Neural progenitor cell (in vitro differentiated cells): ENCODE data around the gene ADCY2.

Source experiments
- CTCF ChIP-seq: fragments of 200-600 bp; sonication (generic); IDR thresholded peaks from 2 replicates; pipeline ENCODE4 v1.5.1; 2017; ENCODE audit warnings: antibody characterized with exemption, mild to moderate bottlenecking
- EZH2 ChIP-seq: fragments of 200-600 bp; sonication (generic); IDR thresholded peaks from 2 replicates; pipeline ENCODE4 v1.6.1; 2017; ENCODE audit warnings: antibody characterized with exemption, mild to moderate bottlenecking, moderate library complexity

- TF ChIP-seq EZH2 = no peak
- no peak for TF ChIP-seq CTCF
Measured at GRCh38 chr5:7418276-7418675, 22.3 kb downstream of the ADCY2 start.
